Activated CD4-positive, alpha-beta T cell treated with anti-CD3 and anti-CD28 coated beads for 4 hours (primary cell): ENCODE data around the gene COL18A1.
"Not testable (repeated sequence)": the region's sequence is repeated elsewhere in the genome, so short reads cannot be mapped to it uniquely, and the experiment has no call there.

Experiments used
- DNase-seq, 2 donors: peaks; one replicate each; pipeline ENCODE4 v3.0.0-alpha.2; 2020

The COL18A1 gene

GRCh38 chr21:45442686-45443594 is 38.0 kb downstream of the COL18A1 start:
- DNase-seq, result not testable (repeated sequence)

- DNase-seq, result no peak
Measured at GRCh38 chr21:45443595-45444181, 38.7 kb downstream of the COL18A1 start.

- DNase-seq, result no peak
Measured at GRCh38 chr21:45444385-45444784, 39.4 kb downstream of the COL18A1 start.

GRCh38 chr21:45445369-45445768 is 40.4 kb downstream of the COL18A1 start:
- DNase-seq, result no peak

GRCh38 chr21:45447821-45448220 is 42.9 kb downstream of the COL18A1 start:
- DNase-seq, result no peak

GRCh38 chr21:45448283-45448809 is 43.4 kb downstream of the COL18A1 start:
- no peak for DNase-seq

GRCh38 chr21:45448810-45449657 is 44.1 kb downstream of the COL18A1 start:
- no peak for DNase-seq

- no peak for DNase-seq
Measured at GRCh38 chr21:45449658-45450422, 44.9 kb downstream of the COL18A1 start.

- no peak for DNase-seq
Measured at GRCh38 chr21:45450423-45451090, 45.6 kb downstream of the COL18A1 start.

- no peak for DNase-seq
Measured at GRCh38 chr21:45451091-45451740, 46.3 kb downstream of the COL18A1 start.

GRCh38 chr21:45451771-45452182 is 46.8 kb downstream of the COL18A1 start:
- no peak for DNase-seq

- DNase-seq, result no peak
Measured at GRCh38 chr21:45452696-45453307, 47.8 kb downstream of the COL18A1 start.

GRCh38 chr21:45453308-45453950 is 48.5 kb downstream of the COL18A1 start:
- DNase-seq, result no peak

GRCh38 chr21:45454060-45454925 is 49.3 kb downstream of the COL18A1 start:
- DNase-seq, result no peak

- DNase-seq, result no peak
Measured at GRCh38 chr21:45454926-45455673, 50.1 kb downstream of the COL18A1 start.

GRCh38 chr21:45455674-45456583 is 51.0 kb downstream of the COL18A1 start:
- no peak for DNase-seq

GRCh38 chr21:45456584-45457160 is 51.7 kb downstream of the COL18A1 start:
- DNase-seq, result no peak
